Glomerular visceral epithelial cell (primary cell): ENCODE measurements around the gene SLC23A2.
"Not testable (repeated sequence)": the region's sequence is repeated elsewhere in the genome, so short reads cannot be mapped to it uniquely, and the experiment has no call there.

Experiments used
- DNase-seq: peaks from one replicate; pipeline ENCODE4 v3.0.0-alpha.2; 2016; ENCODE audit errors: extremely low spot score

SLC23A2 gene

GRCh38 chr20:5008759-5009158, 7.4 kb upstream of the SLC23A2 start:
- DNase-seq, result no peak

- no peak for DNase-seq
Observed at GRCh38 chr20:5005326-5005725, 4.0 kb upstream of the SLC23A2 start.

GRCh38 chr20:5004825-5005224, 3.5 kb upstream of the SLC23A2 start:
- DNase-seq, result not testable (repeated sequence)

GRCh38 chr20:5003626-5004025, 2.3 kb upstream of the SLC23A2 start:
- DNase-seq, result no peak

- no peak for DNase-seq
Observed at GRCh38 chr20:5002077-5002413, 735 bp upstream of the SLC23A2 start.

- DNase-seq, result no peak
Observed at GRCh38 chr20:5000263-5001173, 792 bp downstream of the SLC23A2 start.

- DNase-seq, result no peak
Observed at GRCh38 chr20:4999788-5000187, 1.5 kb downstream of the SLC23A2 start.

- no peak for DNase-seq
Observed at GRCh38 chr20:4998160-4998651, 3.1 kb downstream of the SLC23A2 start.

GRCh38 chr20:4997222-4997621, 4.1 kb downstream of the SLC23A2 start:
- no peak for DNase-seq

- DNase-seq, result no peak
Observed at GRCh38 chr20:4989570-4989969, 11.7 kb downstream of the SLC23A2 start.

- DNase-seq, result no peak
Observed at GRCh38 chr20:4987130-4987529, 14.2 kb downstream of the SLC23A2 start.

- DNase-seq, result peak; percentile 34
Observed at GRCh38 chr20:4985658-4986057, 15.7 kb downstream of the SLC23A2 start.

- no peak for DNase-seq
Observed at GRCh38 chr20:4982281-4982680, 19.0 kb downstream of the SLC23A2 start.

- DNase-seq, result no peak
Observed at GRCh38 chr20:4979841-4980410, 21.4 kb downstream of the SLC23A2 start.

- no peak for DNase-seq
Observed at GRCh38 chr20:4978050-4978918, 23.0 kb downstream of the SLC23A2 start.

- not testable (repeated sequence) for DNase-seq
Observed at GRCh38 chr20:4976014-4976413, 25.3 kb downstream of the SLC23A2 start.

GRCh38 chr20:4973330-4974097, 27.8 kb downstream of the SLC23A2 start:
- DNase-seq, result peak; percentile 87

GRCh38 chr20:4972506-4973251, 28.6 kb downstream of the SLC23A2 start:
- no peak for DNase-seq

GRCh38 chr20:4971064-4971463, 30.2 kb downstream of the SLC23A2 start:
- DNase-seq, result no peak

GRCh38 chr20:4967752-4968477, 33.4 kb downstream of the SLC23A2 start:
- no peak for DNase-seq
